IMR-90 (cell line): ENCODE results near the gene SRC. TPM values are rescaled to one million over a fixed set of nuclear protein-coding genes. Genes with fewer than 3 reads are reported as not detected.

Source experiments
- ATAC-seq: fragments of 200-7000 bp; cut with Tn5 transposase; 2 replicates; pipeline ENCODE4 v1.9.1; 2020; ENCODE audit warnings: low read depth, mild to moderate bottlenecking, moderate library complexity
- BruUV-seq: library from RNA; stranded (reverse); fragments of 400-500 nt; replicated peaks from 2 replicates; lab custom pipeline; 2021; lab: Mats Ljungman, UMichigan
- CTCF ChIA-PET: fragments of 300-600 bp; formaldehyde crosslinking; extraction: SDS; loops from one replicate; lab custom pipeline; 2021; ENCODE audit warnings: antibody characterized with exemption; lab: Yijun Ruan, JAX
- POLR2A ChIA-PET: fragments of 300-600 bp; sonication (Branson Sonifier 250); formaldehyde crosslinking; loops from one replicate; lab custom pipeline; 2022; ENCODE audit warnings: antibody characterized with exemption; ENCODE audit not compliant: unreplicated experiment; lab: Charles Lee
- DNase-seq: peaks from one replicate; pipeline ENCODE4 v3.0.0; 2013
- H2AFZ ChIP-seq: replicated peaks from 2 replicates; pipeline ENCODE3; 2013; ENCODE audit warnings: low read length, mild to moderate bottlenecking; ENCODE audit not compliant: poor library complexity
- H2AK5ac ChIP-seq: 2 replicates; pipeline ENCODE4 v1.6.1; 2013; ENCODE audit warnings: low read depth, low read length, inconsistent platforms
- H2AK9ac ChIP-seq: replicated peaks from 2 replicates; pipeline ENCODE3; 2013; ENCODE audit warnings: mild to moderate bottlenecking, low read depth, low read length, moderate library complexity; ENCODE audit not compliant: poor library complexity
- H2BK120ac ChIP-seq: 2 replicates; pipeline ENCODE4 v1.6.1; 2013; ENCODE audit warnings: low read depth, low read length, inconsistent platforms
- H2BK15ac ChIP-seq: 3 replicates; pipeline ENCODE4 v1.6.1; 2013; ENCODE audit warnings: low read depth, low read length, inconsistent platforms
- H2BK20ac ChIP-seq: 2 replicates; pipeline ENCODE4 v1.6.1; 2013; ENCODE audit warnings: low read depth, mild to moderate bottlenecking, inconsistent platforms, low read length, moderate library complexity
- H2BK5ac ChIP-seq: 2 replicates; pipeline ENCODE4 v1.6.1; 2013; ENCODE audit warnings: mild to moderate bottlenecking, low read depth, low read length, inconsistent platforms; ENCODE audit not compliant: poor library complexity, severe bottlenecking
- H3K14ac ChIP-seq: replicated peaks from 2 replicates; pipeline ENCODE4 v1.6.1; 2013; ENCODE audit warnings: low read depth, low read length, inconsistent platforms
- H3K18ac ChIP-seq: 2 replicates; pipeline ENCODE4 v1.6.1; 2013; ENCODE audit warnings: low read depth, low read length, control low read depth
- H3K23ac ChIP-seq: 2 replicates; pipeline ENCODE4 v1.6.1; 2013; ENCODE audit warnings: low read depth, low read length, inconsistent platforms
- H3K27ac ChIP-seq: 2 replicates; pipeline ENCODE4 v1.5.1; 2013; ENCODE audit warnings: mild to moderate bottlenecking, control low read depth, low read length; ENCODE audit not compliant: insufficient read depth
- H3K27me3 ChIP-seq: 2 replicates; pipeline ENCODE4 v1.6.1; 2013; ENCODE audit warnings: low read length; ENCODE audit not compliant: control insufficient read depth, insufficient read depth
- H3K36me3 ChIP-seq: 2 replicates; pipeline ENCODE4 v1.6.1; 2013; ENCODE audit warnings: low read length, mixed read lengths; ENCODE audit not compliant: control insufficient read depth, insufficient read depth
- H3K4ac ChIP-seq: 2 replicates; pipeline ENCODE4 v1.6.1; 2013; ENCODE audit warnings: low read depth, low read length, inconsistent platforms
- H3K4me1 ChIP-seq: 2 replicates; pipeline ENCODE4 v1.6.1; 2013; ENCODE audit warnings: low read length, mixed read lengths; ENCODE audit not compliant: control insufficient read depth, insufficient read depth
- H3K4me2 ChIP-seq: 2 replicates; pipeline ENCODE4 v1.6.1; 2013; ENCODE audit warnings: low read depth, mild to moderate bottlenecking, control low read depth, low read length, moderate library complexity
- H3K4me3 ChIP-seq: 2 replicates; pipeline ENCODE4 v1.5.1; 2013; ENCODE audit warnings: low read depth, mild to moderate bottlenecking, control low read depth, low read length, moderate library complexity; ENCODE audit not compliant: insufficient read depth
- H3K56ac ChIP-seq: 2 replicates; pipeline ENCODE4 v1.6.1; 2013; ENCODE audit warnings: low read length, inconsistent platforms; ENCODE audit not compliant: insufficient read depth; ENCODE audit errors: extremely low read depth
- H3K79me1 ChIP-seq, 2 experiments: 2 replicates each; pipeline ENCODE4 v1.6.1; 2013; ENCODE audit warnings: low read length in 2 of 2, inconsistent platforms in 1 of 2, low read depth in 1 of 2
- H3K9ac ChIP-seq: 2 replicates; pipeline ENCODE4 v1.6.1; 2013; ENCODE audit warnings: low read depth, low read length, control low read depth
- H3K9me1 ChIP-seq: 2 replicates; pipeline ENCODE4 v1.6.1; 2013; ENCODE audit warnings: low read length, inconsistent platforms; ENCODE audit not compliant: insufficient read depth
- H3K9me3 ChIP-seq: 2 replicates; pipeline ENCODE4 v1.6.1; 2013; ENCODE audit warnings: low read length; ENCODE audit not compliant: control insufficient read depth, insufficient read depth
- H4K20me1 ChIP-seq: 2 replicates; pipeline ENCODE4 v1.6.1; 2013; ENCODE audit warnings: low read length, inconsistent platforms; ENCODE audit not compliant: insufficient read depth
- H4K5ac ChIP-seq: 2 replicates; pipeline ENCODE4 v1.6.1; 2013; ENCODE audit warnings: mild to moderate bottlenecking, low read depth, low read length, control low read depth
- H4K8ac ChIP-seq, 2 experiments: 2 replicates each; pipeline ENCODE4 v1.6.1; 2013; ENCODE audit warnings: low read depth in 2 of 2, low read length in 2 of 2, control low read depth in 1 of 2, inconsistent platforms in 1 of 2
- H4K91ac ChIP-seq: 2 replicates; pipeline ENCODE4 v1.6.1; 2013; ENCODE audit warnings: low read depth, low read length, inconsistent platforms; ENCODE audit not compliant: insufficient read depth
- CEBPB ChIP-seq: IDR thresholded peaks from 2 replicates; pipeline ENCODE4 v1.6.1; 2012; ENCODE audit warnings: low read depth, low read length, improper control_type of control experiment
- CTCF ChIP-seq: conservative IDR thresholded peaks from 2 replicates; pipeline ENCODE4 v1.5.1; 2012; ENCODE audit warnings: mild to moderate bottlenecking, low read depth, low read length, improper control_type of control experiment
- FOS ChIP-seq: fragments of 150-350 bp; IDR thresholded peaks from 2 replicates; pipeline ENCODE4 v1.6.1; 2016; ENCODE audit warnings: low read depth, low read length
- MAFK ChIP-seq: IDR thresholded peaks from 2 replicates; pipeline ENCODE4 v1.6.1; 2012; ENCODE audit warnings: low read depth, low read length, improper control_type of control experiment
- MAZ ChIP-seq: IDR thresholded peaks from 2 replicates; pipeline ENCODE4 v1.6.1; 2012; ENCODE audit warnings: low read depth, mild to moderate bottlenecking, low read length, improper control_type of control experiment, moderate library complexity, borderline replicate concordance
- MXI1 ChIP-seq: IDR thresholded peaks from 2 replicates; pipeline ENCODE4 v1.6.1; 2012; ENCODE audit warnings: low read depth, mild to moderate bottlenecking, low read length, moderate library complexity, borderline replicate concordance
- NFE2L2 ChIP-seq: fragments of 150-350 bp; IDR thresholded peaks from 2 replicates; pipeline ENCODE4 v1.6.1; 2016; ENCODE audit warnings: low read depth, mild to moderate bottlenecking, low read length
- POLR2A ChIP-seq: IDR thresholded peaks from 2 replicates; pipeline ENCODE4 v1.6.1; 2012; ENCODE audit warnings: mild to moderate bottlenecking, low read depth, low read length
- RAD21 ChIP-seq: IDR thresholded peaks from 2 replicates; pipeline ENCODE4 v1.6.1; 2012; ENCODE audit warnings: low read length, improper control_type of control experiment
- RCOR1 ChIP-seq: IDR thresholded peaks from 2 replicates; pipeline ENCODE4 v1.6.1; 2012; ENCODE audit warnings: mild to moderate bottlenecking, low read length, improper control_type of control experiment; ENCODE audit not compliant: insufficient replicate concordance
- RFX5 ChIP-seq: IDR thresholded peaks from 2 replicates; pipeline ENCODE4 v1.8.0; 2012; ENCODE audit warnings: low read depth, mild to moderate bottlenecking, low read length, moderate library complexity
- SMC3 ChIP-seq: fragments of 150-350 bp; IDR thresholded peaks from 2 replicates; pipeline ENCODE4 v1.6.1; 2016; ENCODE audit warnings: low read depth, mild to moderate bottlenecking, antibody characterized with exemption, low read length, moderate library complexity
- USF2 ChIP-seq: fragments of 150-350 bp; IDR thresholded peaks from 2 replicates; pipeline ENCODE4 v1.6.1; 2017; ENCODE audit warnings: mild to moderate bottlenecking, antibody characterized with exemption, low read length, low read depth
- WGBS, 2 experiments: methylation state at CpG; one replicate each; pipeline versions ENCODE4 v1.1.5 to v1.1.7; 2013; ENCODE audit warnings: missing lambda C conversion rate in 2 of 2; ENCODE audit not compliant: insufficient read length in 1 of 2; ENCODE audit errors: extremely low coverage in 2 of 2; 5-methylcytosine and 5-hydroxymethylcytosine counted together
- dilution Hi-C: fragments of 300-500 bp; cut with HindIII; formaldehyde crosslinking; loops from one replicate; pipeline ENCODE4 v1.14.3; 2018; ENCODE audit warnings: low sequenced_read_pairs; ENCODE audit not compliant: unreplicated experiment
- in situ Hi-C: fragments of 300-500 bp; cut with MboI; formaldehyde crosslinking; loops from 3 replicates; pipeline ENCODE4 v1.14.3; 2019; ENCODE audit warnings: low sequenced_read_pairs, inconsistent platforms, mixed read lengths
- intact Hi-C: fragments of 100-400 bp; cut with micrococcal nuclease; formaldehyde crosslinking; loops from 2 replicates; pipeline ENCODE4 v1.10.0; 2022
- polyA plus RNA-seq, 3 experiments: library from polyadenylated mRNA; depleted of rRNA; stranded (reverse); fragments of >200 nt; gene quantifications; 2 replicates each; pipeline ENCODE4 v1.2.3, GENCODE V29; 2012; ENCODE audit warnings: low replicate concordance in 1 of 3
- total RNA-seq: library from RNA; depleted of rRNA; stranded (reverse); fragments of >200 nt; gene quantifications from 2 replicates; pipeline ENCODE4 v1.2.3, GENCODE V29; 2012

SRC gene
- total and polyA plus RNA-seq, 2 of the 4 experiments (the other 2 are of a cell fraction): 7.0 to 24.2 TPM

- no peak for TF ChIP-seq MAFK
- no peak for TF ChIP-seq POLR2A
These were observed 801 bp downstream of the SRC start (continued) for GRCh38 chr20:37346535-37347346.

- no peak overlapping the region for H3K14ac ChIP-seq
- no peak overlapping the region for H2AFZ ChIP-seq
- TSS peak; percentile 31 for BruUV-seq
- peak overlapping the region; percentile 39 for H3K23ac ChIP-seq
- ChIA-PET CTCF (no interaction called here), POLR2A (no interaction called here)
- H3K4me2 ChIP-seq: peak overlapping the region; percentile 89
- peaks cover 45% of the 10 kb centered on the region for H4K20me1 ChIP-seq
- H3K4me1 ChIP-seq: peaks cover 13% of the 10 kb centered on the region
- H4K8ac ChIP-seq: no peak overlapping the region; a peak in 1 of 4 replicates
- peak overlapping the region; percentile 85; the same call in 1 of the 2 replicates for H3K9ac ChIP-seq
- intact Hi-C loops (no loop called here), dilution Hi-C loops (no loop called here), in situ Hi-C loops (no loop called here)
- peaks cover 8% of the 10 kb centered on the region; the same call in 1 of the 2 replicates for H3K36me3 ChIP-seq
- ATAC-seq: no peak
- no peak overlapping the region for H3K56ac ChIP-seq
- no peak overlapping the region for H2BK5ac ChIP-seq
- H3K27ac ChIP-seq: no peak overlapping the region
- peak overlapping the region; percentile 98 for H2AK9ac ChIP-seq
- WGBS, 2 experiments: 100% methylated on average over 4 of the region's 7 CpGs; no CpG with 5 or more reads in 1 of the 2 experiments
- no peak overlapping the region for H2BK15ac ChIP-seq
- no peak overlapping the region for H4K91ac ChIP-seq
- H2AK5ac ChIP-seq: peak overlapping the region; percentile 77; the same call in 1 of the 2 replicates
- no peak for DNase-seq
- peaks cover 30 to 68% of the 10 kb centered on the region in 2 experiments for H3K79me1 ChIP-seq
- no peak overlapping the region for H3K4ac ChIP-seq
- H3K4me3 ChIP-seq: peak overlapping the region; percentile 70
- H3K9me1 ChIP-seq: peaks cover 29% of the 10 kb centered on the region
- H4K5ac ChIP-seq: no peak overlapping the region
- no peak overlapping the region for H2BK120ac ChIP-seq
- H3K27me3 ChIP-seq: no peaks in the 10 kb centered on the region
- no peak overlapping the region for H2BK20ac ChIP-seq
- no peaks in the 10 kb centered on the region for H3K9me3 ChIP-seq
- no peak overlapping the region for H3K18ac ChIP-seq
- TF ChIP-seq MAFK (no peak), MAZ (no peak), CTCF (no peak), RAD21 (no peak), RCOR1 (no peak), USF2 (no peak), SMC3 (no peak), NFE2L2 (no peak), POLR2A (no peak), FOS (no peak), RFX5 (no peak), CEBPB (no peak), MXI1 (no peak)
These were observed 1.4 kb downstream of the SRC start for GRCh38 chr20:37347347-37347823.
